GM15510 (cell line): ENCODE measurements around the gene SPR.

ENCODE experiments used
- POLR2A ChIP-seq: IDR thresholded peaks from 3 replicates; pipeline ENCODE4 v1.6.1; 2011; ENCODE audit warnings: borderline replicate concordance; ENCODE audit not compliant: insufficient read length; ENCODE audit errors: extremely low read depth

The SPR gene

GRCh38 chr2:72900191-72900825 lies 13.1 kb downstream of the SPR start:
- no peak for TF ChIP-seq POLR2A

GRCh38 chr2:72901426-72901825 lies 14.2 kb downstream of the SPR start:
- TF ChIP-seq POLR2A, result no peak

DNA sequence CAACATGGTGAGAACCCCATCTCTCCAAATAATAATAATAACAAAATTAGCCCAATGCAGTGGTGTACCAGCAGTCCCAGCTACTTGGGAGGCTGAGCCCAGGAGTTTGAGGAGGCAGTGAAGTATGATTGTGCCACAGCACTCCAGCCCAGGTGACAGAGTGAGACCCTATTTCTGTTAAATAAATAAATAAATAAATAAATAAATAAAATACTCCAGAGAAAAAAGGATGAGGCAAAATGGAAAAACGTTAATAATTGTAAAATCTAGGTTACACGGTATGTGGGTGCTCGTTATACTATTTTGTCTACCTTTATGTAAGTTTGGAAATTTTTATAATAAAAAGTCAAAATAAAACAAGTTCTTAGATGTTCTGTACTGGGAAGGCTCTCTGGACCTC lies 21.5 kb downstream of the SPR start:
- TF ChIP-seq POLR2A, result no peak

- no peak for TF ChIP-seq POLR2A
Measured at GRCh38 chr2:72911256-72911655, 24.0 kb downstream of the SPR start.

DNA sequence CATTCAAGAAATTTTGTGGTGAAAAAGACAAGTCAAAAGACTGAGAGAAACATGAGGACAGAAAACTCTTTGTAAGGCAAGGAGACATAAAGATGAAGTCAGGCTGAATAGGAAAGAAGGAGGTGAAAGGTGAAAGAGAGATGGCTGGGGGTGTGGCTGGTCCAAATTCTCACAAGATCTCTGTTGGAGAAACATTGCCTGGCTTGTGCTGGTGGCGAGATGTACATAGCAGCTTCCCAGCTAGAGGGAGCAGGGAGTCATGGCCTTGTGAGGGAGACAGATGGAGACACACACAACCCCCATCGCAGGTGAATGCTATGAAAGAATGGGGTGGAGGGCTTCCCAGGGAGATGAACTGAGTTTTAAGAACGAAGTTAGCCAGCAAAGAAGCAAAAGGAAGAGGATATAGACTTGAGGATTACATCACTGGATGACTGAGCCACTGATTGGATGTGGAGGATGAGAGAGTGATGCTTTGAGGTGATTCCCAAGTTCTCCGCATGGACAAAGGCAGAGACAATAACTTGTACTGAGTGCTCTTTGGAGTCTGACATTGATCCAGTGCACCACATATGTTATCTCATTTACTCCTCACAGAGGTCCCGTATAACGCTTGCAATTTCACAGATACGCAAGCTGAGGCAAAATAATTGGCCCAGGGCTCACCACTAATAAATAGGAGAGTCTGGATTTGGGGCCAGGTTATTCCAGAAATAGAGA lies 26.4 kb downstream of the SPR start:
- no peak for TF ChIP-seq POLR2A

DNA sequence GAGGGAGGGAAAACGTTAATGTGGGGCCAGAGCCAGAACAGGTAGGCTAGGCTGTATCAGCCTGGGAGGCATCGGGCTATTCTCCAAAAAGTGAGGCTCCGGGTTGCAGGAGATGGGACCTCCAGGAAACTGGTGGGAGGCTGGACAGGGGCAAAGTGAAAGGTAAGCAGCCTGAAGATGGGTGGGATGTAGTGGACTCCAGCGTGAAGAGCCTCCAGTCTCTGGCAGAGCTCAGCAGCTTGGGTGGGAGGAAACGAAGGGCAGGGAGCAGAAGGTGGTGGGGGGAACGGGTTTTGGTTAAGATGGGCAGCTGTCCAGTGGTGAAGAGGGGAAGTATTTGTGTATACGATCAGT lies 27.0 kb downstream of the SPR start:
- no peak for TF ChIP-seq POLR2A

GRCh38 chr2:72914589-72915319 lies 27.5 kb downstream of the SPR start:
- no peak for TF ChIP-seq POLR2A

DNA sequence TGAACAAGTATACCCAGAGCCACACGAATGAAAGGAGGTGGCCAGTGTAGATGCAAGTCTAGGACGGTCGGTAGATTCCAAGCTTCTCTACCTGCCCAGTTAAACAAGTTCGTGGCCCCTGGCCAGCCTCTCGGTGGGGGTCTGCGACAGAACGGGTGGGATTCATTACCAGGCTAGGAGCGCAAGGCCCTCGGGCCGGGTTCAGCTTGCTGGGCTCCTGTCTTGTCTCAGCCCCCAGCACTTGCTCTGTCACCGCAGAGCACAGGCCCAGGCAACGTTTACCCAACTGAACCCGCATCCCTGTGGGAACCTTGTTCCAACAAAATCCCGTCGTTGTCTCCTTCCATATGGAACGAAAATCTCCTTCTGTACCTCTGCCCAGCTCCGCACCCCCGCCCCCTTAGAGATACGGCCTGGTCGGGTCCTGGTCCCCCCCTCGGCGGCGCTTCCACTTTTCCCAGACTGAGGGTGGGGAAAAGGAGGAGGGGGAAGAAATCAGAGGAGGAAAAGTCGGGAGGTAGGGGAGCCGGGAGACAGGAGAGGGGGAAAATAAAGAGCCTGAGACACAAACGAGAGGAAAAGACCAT lies 28.2 kb downstream of the SPR start:
- no peak for TF ChIP-seq POLR2A

GRCh38 chr2:72915907-72916742 lies 28.9 kb downstream of the SPR start:
- TF ChIP-seq POLR2A, result no peak

- TF ChIP-seq POLR2A, result no peak
Measured at GRCh38 chr2:72916743-72917137, 29.5 kb downstream of the SPR start.

GRCh38 chr2:72917138-72917876 lies 30.1 kb downstream of the SPR start, which contains the start of gene EMX1:
Gene EMX1 (plus strand): TSS chr2:72917519. CDS start chr2:72917853, 334 bp downstream.
- peak; percentile 17 for TF ChIP-seq POLR2A

- TF ChIP-seq POLR2A, result no peak
Measured at GRCh38 chr2:72917877-72918553, 30.8 kb downstream of the SPR start.

GRCh38 chr2:72919414-72920317 lies 32.5 kb downstream of the SPR start:
- no peak for TF ChIP-seq POLR2A
